Cardiac muscle cell (in vitro differentiated cells and primary cell): Measurements from ENCODE around the gene TLCD4. TPM values are rescaled to one million over a fixed set of nuclear protein-coding genes. Genes with fewer than 3 reads are reported as not detected.

ENCODE experiments used
- DNase-seq, 2 donors: peaks; one replicate each; pipeline versions ENCODE4 v3.0.0 to v3.0.0-alpha.2; 2010 to 2017; ENCODE audit warnings: low read depth in 1 of 2, low spot score in 1 of 2
- H3K27ac ChIP-seq: fragments of 200-600 bp; sonication (generic); 2 replicates; pipeline ENCODE4 v1.5.1; 2016
- H3K27me3 ChIP-seq: fragments of 200-600 bp; sonication (generic); 2 replicates; pipeline ENCODE4 v1.6.0; 2016; ENCODE audit warnings: control low read depth
- H3K36me3 ChIP-seq: fragments of 200-600 bp; sonication (generic); 2 replicates; pipeline ENCODE4 v1.5.1; 2016; ENCODE audit warnings: control low read depth
- H3K4me1 ChIP-seq: fragments of 200-600 bp; sonication (generic); 2 replicates; pipeline ENCODE4 v1.8.1; 2017; ENCODE audit warnings: low read depth, mild to moderate bottlenecking, mixed run types
- H3K4me3 ChIP-seq: fragments of 200-600 bp; sonication (generic); 2 replicates; pipeline ENCODE4 v1.5.1; 2016; ENCODE audit warnings: mild to moderate bottlenecking
- H3K9me3 ChIP-seq: fragments of 200-600 bp; sonication (generic); 2 replicates; pipeline ENCODE4 v1.5.1; 2017; ENCODE audit warnings: low read depth, mild to moderate bottlenecking, control low read depth
- CTCF ChIP-seq: IDR thresholded peaks from 2 replicates; pipeline ENCODE4 v1.5.1; 2012; ENCODE audit warnings: low read depth, mild to moderate bottlenecking, low read length
- polyA plus RNA-seq: library from polyadenylated mRNA; unstranded; fragments of >200 nt; fragmentation: Nextera tagmentation; extraction: Ambion mirVana; gene quantifications from 2 replicates; pipeline ENCODE4 v1.2.1, GENCODE V29; 2016
- total RNA-seq: library from RNA; depleted of rRNA; stranded (reverse); fragments of >200 nt; gene quantifications from 2 replicates; pipeline ENCODE4 v1.2.3, GENCODE V29; 2016

Gene TLCD4
- total and polyA plus RNA-seq, 2 experiments from 2014 or later = 13.7 to 15.1 TPM

DNA sequence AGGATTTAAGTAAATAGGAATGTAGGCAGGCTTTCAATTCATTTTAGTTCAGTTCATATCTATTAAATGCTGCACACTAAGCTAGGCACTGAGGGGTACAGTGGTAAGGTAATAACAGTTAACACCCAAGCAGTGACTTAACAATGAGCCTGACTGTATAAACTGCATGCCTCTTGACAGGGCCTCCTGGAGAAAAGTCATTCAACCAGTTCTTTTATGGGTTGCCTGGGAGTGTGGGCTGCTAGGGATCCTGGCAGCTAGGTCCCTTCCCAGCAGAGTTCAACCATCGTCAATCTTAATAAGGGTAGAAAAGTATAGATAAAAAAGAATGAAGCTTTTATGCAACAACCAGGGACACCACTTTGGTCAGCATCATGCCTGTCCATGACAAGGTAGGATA, 36.3 kb upstream of the TLCD4 start:
- Histone ChIP-seq H3K27me3 (no peaks in the 10 kb centered on the region), H3K9me3 (no peaks in the 10 kb centered on the region), H3K4me1 (no peaks in the 10 kb centered on the region), H3K27ac (no peak overlapping the region), H3K4me3 (no peak overlapping the region), H3K36me3 (no peaks in the 10 kb centered on the region)
- no peak for TF ChIP-seq CTCF
- no peak for DNase-seq

DNA sequence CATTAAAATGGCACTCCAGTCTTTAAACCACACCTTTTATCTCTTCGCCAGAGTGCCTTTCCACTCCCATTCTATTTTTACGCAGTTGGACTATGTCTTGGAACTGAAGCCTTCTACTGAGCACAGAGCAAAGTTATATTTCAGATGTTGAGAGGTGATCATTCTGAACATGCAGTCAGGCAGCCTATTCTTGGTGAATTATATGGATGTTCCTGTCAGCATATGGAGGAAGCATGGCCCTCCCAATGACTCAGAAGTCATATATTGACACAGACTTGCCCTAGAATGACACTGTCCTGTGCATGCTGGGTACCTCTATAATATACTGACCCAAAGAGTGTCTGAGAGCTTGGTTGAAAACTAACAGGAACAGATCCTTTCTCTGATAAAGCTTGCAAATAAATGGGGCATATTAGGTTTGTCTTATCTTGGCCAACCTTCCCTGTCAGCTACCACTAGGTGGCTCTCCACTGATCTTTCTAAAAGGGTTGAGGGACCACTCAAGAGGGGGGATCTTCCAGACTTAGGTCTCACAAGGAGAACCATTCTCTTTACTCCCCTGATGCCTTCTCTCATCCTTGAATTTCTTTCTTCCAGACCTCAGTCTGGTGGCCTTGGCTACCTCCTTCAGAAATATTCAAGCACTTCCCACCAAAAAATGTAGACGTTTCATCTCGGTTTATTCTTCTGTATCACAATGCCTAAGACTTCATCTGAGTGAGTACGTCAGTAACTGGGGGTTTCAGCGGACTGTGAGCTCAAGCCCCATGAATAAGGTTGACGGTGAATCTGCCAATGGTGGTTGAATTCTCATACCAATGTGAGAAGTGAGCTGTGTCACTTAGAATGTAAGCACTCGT, 32.6 kb upstream of the TLCD4 start:
- no peak overlapping the region for H3K4me3 ChIP-seq
- H3K9me3 ChIP-seq = no peaks in the 10 kb centered on the region
- H3K27me3 ChIP-seq = no peaks in the 10 kb centered on the region
- no peak overlapping the region for H3K27ac ChIP-seq
- no peaks in the 10 kb centered on the region for H3K36me3 ChIP-seq
- peak; percentile 62 for TF ChIP-seq CTCF
- peaks cover 9% of the 10 kb centered on the region for H3K4me1 ChIP-seq
- DNase-seq = peak in 1 of 2 donors; percentile 45

GRCh38 chr1:95085376-95085775, 31.8 kb upstream of the TLCD4 start:
- Histone ChIP-seq H3K27ac (no peak overlapping the region), H3K4me3 (no peak overlapping the region), H3K9me3 (no peaks in the 10 kb centered on the region), H3K4me1 (peaks cover 9% of the 10 kb centered on the region), H3K27me3 (no peaks in the 10 kb centered on the region), H3K36me3 (no peaks in the 10 kb centered on the region)
- TF ChIP-seq CTCF = no peak
- no peak for DNase-seq

DNA sequence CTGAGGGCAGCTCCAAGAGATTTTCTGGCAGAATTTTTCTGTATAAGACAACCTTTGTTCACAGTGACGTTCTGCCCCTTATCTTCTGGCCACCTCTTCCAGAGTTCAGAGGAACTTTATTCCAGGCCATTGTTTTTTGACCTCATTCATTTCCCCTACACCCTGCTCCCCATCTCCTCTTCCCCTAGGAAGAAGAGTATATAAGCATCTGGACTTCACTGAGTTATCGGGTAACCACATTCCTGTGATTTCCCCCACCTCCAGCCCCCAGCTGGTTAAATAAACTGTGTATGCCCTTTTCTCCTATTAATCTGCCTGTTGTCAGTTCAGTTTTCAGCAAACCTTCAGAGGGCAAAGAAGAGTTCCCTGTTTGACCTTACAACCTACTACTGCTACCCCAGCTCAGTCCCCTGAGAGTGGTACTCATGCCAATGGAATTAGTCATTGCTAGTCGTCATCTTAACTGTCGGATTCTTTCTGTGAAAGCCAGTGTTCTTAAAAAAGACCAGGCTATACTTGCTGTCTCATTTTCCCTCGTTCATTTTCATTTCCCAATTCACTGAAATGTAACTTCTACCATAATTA, 30.1 kb upstream of the TLCD4 start:
- H3K27me3 ChIP-seq = no peaks in the 10 kb centered on the region
- no peak overlapping the region for H3K4me3 ChIP-seq
- no peaks in the 10 kb centered on the region for H3K9me3 ChIP-seq
- H3K4me1 ChIP-seq = peaks cover 9% of the 10 kb centered on the region
- no peaks in the 10 kb centered on the region for H3K36me3 ChIP-seq
- TF ChIP-seq CTCF = no peak
- DNase-seq = peak; percentile 77 to 97
- peak overlapping the region; percentile 89 for H3K27ac ChIP-seq

GRCh38 chr1:95088303-95088702, 28.9 kb upstream of the TLCD4 start:
- DNase-seq = no peak
- Histone ChIP-seq H3K9me3 (no peaks in the 10 kb centered on the region), H3K27me3 (no peaks in the 10 kb centered on the region), H3K36me3 (no peaks in the 10 kb centered on the region), H3K27ac (no peak overlapping the region), H3K4me1 (peaks cover 9% of the 10 kb centered on the region), H3K4me3 (no peak overlapping the region)
- no peak for TF ChIP-seq CTCF
